GM10248 (cell line): ENCODE measurements around the gene MAOA.

Source experiments
- CTCF ChIA-PET: fragments of 300-600 bp; sonication (Branson Sonifier 250); formaldehyde crosslinking; extraction: SDS; loops from one replicate; lab custom pipeline; 2021; ENCODE audit warnings: antibody characterized with exemption; lab: Yijun Ruan, JAX
- POLR2A ChIA-PET: fragments of 350-650 bp; sonication (Branson Sonifier 250); formaldehyde crosslinking; extraction: SDS; loops from one replicate; lab custom pipeline; 2020; ENCODE audit warnings: antibody characterized with exemption; lab: Yijun Ruan, JAX
- DNase-seq: peaks from one replicate; pipeline ENCODE4 v3.0.0; 2012; ENCODE audit errors: extremely low spot score
- TF ChIP-seq, protein P1 (sequence below): IDR thresholded peaks from 2 replicates; pipeline ENCODE4 v1.5.1; 2012; ENCODE audit warnings: mild to moderate bottlenecking, low read depth; ENCODE audit errors: extremely low read depth, missing control alignments, control extremely low read depth

The MAOA gene

DNA sequence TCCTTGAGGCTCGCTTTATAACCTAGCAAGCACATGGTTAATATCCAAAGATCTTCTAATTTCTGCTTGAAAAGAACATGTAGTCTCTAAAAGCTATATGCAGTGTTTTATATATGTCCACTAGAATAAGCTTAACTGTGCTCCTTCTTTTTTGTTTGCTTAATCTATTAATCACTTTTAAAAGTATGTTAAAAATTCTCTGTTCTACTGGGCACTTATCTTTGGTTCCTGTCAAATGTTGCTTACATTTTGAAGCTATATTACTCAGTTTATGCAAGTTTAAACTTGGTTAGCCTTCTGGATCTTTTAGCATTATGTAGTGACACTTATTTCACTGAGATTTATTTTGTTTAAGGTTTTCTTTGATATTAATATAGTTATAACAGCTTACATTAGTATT lies 32.5 kb downstream of the MAOA start:
- POLR2A ChIA-PET = no interaction called here
- CTCF ChIA-PET = no interaction called here

DNA sequence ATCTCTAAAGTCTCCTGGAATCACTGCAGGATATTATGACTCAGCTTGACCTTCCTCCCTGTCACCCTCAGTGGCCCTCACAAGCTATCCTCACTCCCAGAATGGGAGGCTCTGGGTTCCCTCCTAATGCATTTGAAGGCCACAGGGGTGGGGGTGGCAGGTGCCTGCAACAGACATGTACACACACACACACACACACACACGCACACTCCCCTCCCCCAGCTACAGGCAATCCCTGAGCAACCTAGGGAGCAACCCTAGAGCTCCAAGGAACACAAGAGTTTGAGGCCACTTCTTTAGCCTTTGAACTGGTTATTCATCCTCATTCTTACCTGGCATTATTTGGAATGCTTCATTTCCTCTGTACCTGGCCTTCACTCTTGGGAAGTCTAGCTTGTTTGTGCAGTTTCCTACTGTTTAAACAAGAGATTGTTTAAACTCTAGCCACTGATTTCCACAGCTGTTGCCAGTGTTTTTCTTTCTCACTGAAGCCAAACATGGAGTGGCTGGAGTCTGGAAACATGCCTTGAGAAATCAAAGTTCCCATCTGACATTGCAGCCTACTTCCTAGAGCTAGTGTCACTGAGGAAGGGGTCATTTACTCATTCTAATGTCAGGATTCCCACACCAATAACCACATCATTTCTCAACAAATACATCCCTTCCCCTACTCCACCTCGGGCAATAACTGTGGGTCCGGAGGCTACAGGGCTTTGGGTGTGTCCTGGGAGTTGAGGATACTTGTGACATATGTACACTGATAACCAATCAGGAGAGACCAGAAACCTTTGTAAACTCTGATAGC lies 37.7 kb downstream of the MAOA start:
- POLR2A ChIA-PET = no interaction called here
- CTCF ChIA-PET = no interaction called here
- TF ChIP-seq, protein P1, sequence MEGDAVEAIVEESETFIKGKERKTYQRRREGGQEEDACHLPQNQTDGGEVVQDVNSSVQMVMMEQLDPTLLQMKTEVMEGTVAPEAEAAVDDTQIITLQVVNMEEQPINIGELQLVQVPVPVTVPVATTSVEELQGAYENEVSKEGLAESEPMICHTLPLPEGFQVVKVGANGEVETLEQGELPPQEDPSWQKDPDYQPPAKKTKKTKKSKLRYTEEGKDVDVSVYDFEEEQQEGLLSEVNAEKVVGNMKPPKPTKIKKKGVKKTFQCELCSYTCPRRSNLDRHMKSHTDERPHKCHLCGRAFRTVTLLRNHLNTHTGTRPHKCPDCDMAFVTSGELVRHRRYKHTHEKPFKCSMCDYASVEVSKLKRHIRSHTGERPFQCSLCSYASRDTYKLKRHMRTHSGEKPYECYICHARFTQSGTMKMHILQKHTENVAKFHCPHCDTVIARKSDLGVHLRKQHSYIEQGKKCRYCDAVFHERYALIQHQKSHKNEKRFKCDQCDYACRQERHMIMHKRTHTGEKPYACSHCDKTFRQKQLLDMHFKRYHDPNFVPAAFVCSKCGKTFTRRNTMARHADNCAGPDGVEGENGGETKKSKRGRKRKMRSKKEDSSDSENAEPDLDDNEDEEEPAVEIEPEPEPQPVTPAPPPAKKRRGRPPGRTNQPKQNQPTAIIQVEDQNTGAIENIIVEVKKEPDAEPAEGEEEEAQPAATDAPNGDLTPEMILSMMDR = no peak
- no peak for DNase-seq

More for the DNA sequence above, 32.5 kb downstream of the MAOA start:
- no peak for DNase-seq
- TF ChIP-seq, protein P1 = no peak

DNA sequence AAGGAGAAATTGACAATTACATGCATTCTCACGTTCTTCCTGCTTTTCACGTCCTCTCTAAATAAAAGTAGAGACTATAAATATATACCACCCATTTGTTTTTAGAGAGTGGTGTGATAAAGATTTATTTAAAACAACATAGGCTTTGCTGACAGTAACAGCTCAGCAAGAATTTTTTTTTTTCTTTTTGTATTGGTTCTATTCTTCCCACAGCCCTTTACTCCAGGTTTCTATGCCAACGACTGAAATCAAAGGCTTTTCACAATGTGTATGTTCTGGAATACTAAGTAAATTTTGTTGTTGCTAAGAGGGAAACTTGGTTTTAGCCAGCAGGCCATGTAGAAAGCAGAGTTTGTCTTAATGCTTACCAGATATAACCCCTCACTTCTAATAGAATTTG lies 43.4 kb downstream of the MAOA start:
- TF ChIP-seq, protein P1 = no peak
- ChIA-PET CTCF (no interaction called here), POLR2A (no interaction called here)
- DNase-seq = no peak

DNA sequence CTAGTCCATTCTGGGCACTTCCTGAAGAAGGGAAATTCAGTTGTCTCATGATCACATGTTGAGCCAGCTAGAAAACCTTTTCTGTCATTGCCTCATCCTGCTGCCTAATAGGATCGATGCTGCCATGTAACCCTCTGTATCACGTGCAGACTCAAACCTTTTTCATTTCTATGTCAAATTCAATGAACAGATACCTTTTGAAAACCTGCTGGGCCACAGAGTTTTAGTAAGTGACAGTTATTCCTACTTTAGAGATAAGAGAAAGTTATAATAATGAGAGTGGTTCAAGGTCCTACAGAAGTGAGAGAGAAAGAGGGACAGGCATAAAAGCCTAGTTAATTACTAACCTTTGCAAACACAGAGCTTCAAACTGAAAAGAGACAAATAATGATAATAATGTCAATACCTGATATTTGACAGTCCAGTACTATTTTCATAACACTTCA lies 46.0 kb downstream of the MAOA start:
- ChIA-PET CTCF (no interaction called here), POLR2A (no interaction called here)
- DNase-seq = no peak
- TF ChIP-seq, protein P1 = no peak

DNA sequence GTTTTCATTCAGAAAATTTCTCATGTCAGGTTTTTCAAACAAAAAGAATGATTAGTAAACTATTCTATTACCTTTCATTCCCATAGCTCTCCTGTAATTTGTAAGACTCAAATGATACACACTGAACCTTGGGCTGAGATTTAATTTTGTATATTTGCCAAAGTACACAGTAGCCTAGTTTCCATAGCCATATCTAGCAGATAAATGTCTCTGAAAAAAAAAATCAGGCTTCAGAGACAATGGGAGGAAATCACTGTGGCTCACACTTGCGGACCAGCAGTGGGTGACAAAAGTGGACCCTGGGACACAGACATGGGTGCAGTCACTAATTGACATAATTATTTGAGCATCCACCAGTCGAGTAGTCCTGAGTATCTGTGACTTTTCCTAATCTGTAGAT lies 46.6 kb downstream of the MAOA start:
- TF ChIP-seq, protein P1 = no peak

DNA sequence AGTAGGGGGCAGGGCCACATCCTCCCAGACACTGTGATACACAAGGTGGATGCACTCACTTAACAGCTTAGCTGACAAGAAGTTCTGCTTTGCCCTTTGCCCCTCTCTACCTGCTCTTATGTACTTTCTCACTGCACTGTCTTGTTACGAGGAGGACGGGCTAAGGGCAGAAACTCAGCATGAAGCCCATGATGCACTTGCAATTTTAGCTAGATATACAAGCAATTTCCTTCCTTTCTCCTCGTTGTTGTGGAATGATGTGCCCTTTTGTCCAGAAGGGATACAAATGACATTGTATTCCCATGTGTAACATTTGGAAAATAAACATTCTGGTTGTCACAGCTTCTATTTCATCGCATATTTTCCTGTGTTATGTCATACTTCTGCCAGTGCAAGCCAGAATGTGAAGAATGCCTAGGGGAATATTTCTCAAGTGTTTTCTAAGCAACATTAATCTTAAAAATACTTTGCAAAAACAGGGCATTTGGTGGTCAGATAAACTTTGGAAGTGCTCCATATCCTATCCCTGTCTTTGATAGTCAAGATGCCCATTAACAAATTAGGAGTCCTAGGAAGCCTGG lies 47.2 kb downstream of the MAOA start:
- POLR2A ChIA-PET = no interaction called here
- CTCF ChIA-PET = no interaction called here

More for the DNA sequence above, 46.6 kb downstream of the MAOA start:
- POLR2A ChIA-PET = no interaction called here
- DNase-seq = no peak
- CTCF ChIA-PET = no interaction called here

More for the DNA sequence above, 47.2 kb downstream of the MAOA start:
- TF ChIP-seq, protein P1 = no peak
- DNase-seq = no peak
